Cortex of kidney (tissue), 1 donor: ENCODE data around the gene TYW1.
"Not testable (repeated sequence)": the region's sequence is repeated elsewhere in the genome, so short reads cannot be mapped to it uniquely, and the experiment has no call there.

Experiments used
- DNase-seq: peaks from one replicate; lab custom pipeline; 2025; lab: John Stamatoyannopoulos, UW

The TYW1 gene

GRCh38 chr7:67046819-67047218, 50.2 kb downstream of the TYW1 start:
- not testable (repeated sequence) for DNase-seq

GRCh38 chr7:67049908-67050307, 53.3 kb downstream of the TYW1 start:
- DNase-seq: not testable (repeated sequence)

- not testable (repeated sequence) for DNase-seq
Observed at GRCh38 chr7:67052161-67052560, 55.5 kb downstream of the TYW1 start.

GRCh38 chr7:67056683-67057082, 60.0 kb downstream of the TYW1 start:
- DNase-seq: no peak

GRCh38 chr7:67061321-67061720, 64.7 kb downstream of the TYW1 start:
- DNase-seq: not testable (repeated sequence)

GRCh38 chr7:67062802-67063201, 66.2 kb downstream of the TYW1 start:
- not testable (repeated sequence) for DNase-seq

GRCh38 chr7:67066950-67067622, 70.5 kb downstream of the TYW1 start:
- not testable (repeated sequence) for DNase-seq

- not testable (repeated sequence) for DNase-seq
Observed at GRCh38 chr7:67076120-67076519, 79.5 kb downstream of the TYW1 start.

GRCh38 chr7:67082880-67083279, 86.2 kb downstream of the TYW1 start:
- not testable (repeated sequence) for DNase-seq

- not testable (repeated sequence) for DNase-seq
Observed at GRCh38 chr7:67089261-67089660, 92.6 kb downstream of the TYW1 start.

- DNase-seq: not testable (repeated sequence)
Observed at GRCh38 chr7:67091053-67091452, 94.4 kb downstream of the TYW1 start.

- not testable (repeated sequence) for DNase-seq
Observed at GRCh38 chr7:67098031-67098430, 101.4 kb downstream of the TYW1 start.

- not testable (repeated sequence) for DNase-seq
Observed at GRCh38 chr7:67099406-67099805, 102.8 kb downstream of the TYW1 start.

GRCh38 chr7:67100038-67100437, 103.4 kb downstream of the TYW1 start:
- DNase-seq: not testable (repeated sequence)

- no peak for DNase-seq
Observed at GRCh38 chr7:67100956-67101361, 104.3 kb downstream of the TYW1 start.

- DNase-seq: not testable (repeated sequence)
Observed at GRCh38 chr7:67104937-67105336, 108.3 kb downstream of the TYW1 start.

- no peak for DNase-seq
Observed at GRCh38 chr7:67105377-67105776, 108.7 kb downstream of the TYW1 start.

- DNase-seq: not testable (repeated sequence)
Observed at GRCh38 chr7:67106255-67106654, 109.6 kb downstream of the TYW1 start.

- not testable (repeated sequence) for DNase-seq
Observed at GRCh38 chr7:67111342-67111741, 114.7 kb downstream of the TYW1 start.

GRCh38 chr7:67114483-67115246, 118.0 kb downstream of the TYW1 start:
- DNase-seq: not testable (repeated sequence)

GRCh38 chr7:67120491-67120890, 123.9 kb downstream of the TYW1 start:
- not testable (repeated sequence) for DNase-seq

- not testable (repeated sequence) for DNase-seq
Observed at GRCh38 chr7:67128257-67128656, 131.6 kb downstream of the TYW1 start.

GRCh38 chr7:67130766-67131165, 134.1 kb downstream of the TYW1 start:
- DNase-seq: not testable (repeated sequence)
